Measurements from ENCODE around the gene CCDC40.

- TF ChIP-seq EZH2 (IDR thresholded peaks at IDR 0.05; ENCODE audit: insufficient read depth, poor library complexity, severe bottlenecking) (no peak), EZH2phosphoT487 (IDR thresholded peaks at IDR 0.05; ENCODE audit: insufficient read depth, low read depth) (no peak)
These were observed 45.7 kb upstream of the CCDC40 start for GRCh38 chr17:79990704-79991103.

Measured in GM23248 (cell line).